HL-60 (cell line): ENCODE results near the gene ANO2.

Experiments used
- CTCF ChIP-seq: IDR thresholded peaks from one replicate; pipeline ENCODE4 v1.5.1; 2011; ENCODE audit warnings: low read length, control low read depth, inconsistent platforms; ENCODE audit not compliant: insufficient read depth
- GABPA ChIP-seq: IDR thresholded peaks from 2 replicates; pipeline ENCODE4 v1.6.1; 2012; ENCODE audit warnings: low read depth
- POLR2AphosphoS5 ChIP-seq: IDR thresholded peaks from 2 replicates; pipeline ENCODE4 v1.6.1; 2012; ENCODE audit warnings: low read depth
- SPI1 ChIP-seq: IDR thresholded peaks from 2 replicates; pipeline ENCODE4 v1.6.1; 2012; ENCODE audit warnings: low read depth, mild to moderate bottlenecking, borderline replicate concordance

DNA sequence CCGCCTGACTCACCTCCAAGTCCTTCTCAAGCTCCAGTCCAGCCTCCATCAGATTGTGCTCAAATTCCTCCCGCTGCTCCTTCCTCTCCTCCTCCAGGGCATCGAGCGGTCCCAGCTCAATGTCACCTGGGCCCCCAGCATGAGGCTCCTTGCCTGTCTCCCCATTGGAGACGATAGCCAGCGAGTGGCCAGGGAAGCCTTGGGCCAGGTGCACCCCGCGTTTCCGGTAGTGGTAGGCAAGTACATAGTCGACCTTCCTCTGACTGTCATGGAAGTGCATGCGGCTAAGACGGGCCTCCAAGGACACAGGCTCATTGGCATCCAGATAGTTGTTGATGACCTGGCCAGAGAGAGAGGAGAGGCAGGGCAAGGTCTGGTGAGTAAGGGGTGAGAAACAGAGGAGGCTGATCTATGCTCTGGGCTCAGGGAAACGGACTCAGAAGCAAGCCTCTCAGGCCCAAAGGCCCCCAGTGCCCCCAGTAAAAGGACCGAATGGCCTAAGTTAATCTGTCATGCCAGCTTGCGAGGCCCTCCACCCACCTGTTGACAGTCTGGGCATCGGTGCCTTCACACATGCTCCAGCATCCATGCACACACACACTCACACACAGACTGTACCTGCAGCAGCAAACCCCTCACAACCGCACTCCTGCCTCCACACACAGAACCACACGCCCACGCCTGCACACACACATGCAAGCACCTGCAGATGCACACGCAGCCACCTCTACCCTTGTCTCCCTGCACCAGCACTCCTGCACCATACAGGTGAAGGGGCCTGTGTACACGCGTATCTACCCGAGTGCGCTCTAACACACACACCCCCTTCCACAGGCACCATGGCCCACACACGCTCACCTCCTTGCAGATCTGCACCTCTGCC, 23.8 kb downstream of the ANO2 start:
- TF ChIP-seq CTCF (no peak), SPI1 (no peak), POLR2AphosphoS5 (no peak), GABPA (no peak)
